EL (cell line): ENCODE data around the gene EFHB.
"Not testable (repeated sequence)": the region's sequence is repeated elsewhere in the genome, so short reads cannot be mapped to it uniquely, and the experiment has no call there.

Experiments
- DNase-seq: peaks from one replicate; pipeline ENCODE4 v3.0.0-alpha.2; 2016

Gene EFHB

GRCh38 chr3:19920401-19921080, 13.5 kb downstream of the EFHB start:
- no peak for DNase-seq

GRCh38 chr3:19917167-19917566, 16.9 kb downstream of the EFHB start:
- DNase-seq, result no peak

- no peak for DNase-seq
These were observed 22.6 kb downstream of the EFHB start for GRCh38 chr3:19911452-19911851.

- DNase-seq, result no peak
These were observed 26.5 kb downstream of the EFHB start for GRCh38 chr3:19907523-19907922.

GRCh38 chr3:19903649-19904048, 30.4 kb downstream of the EFHB start:
- no peak for DNase-seq

GRCh38 chr3:19901918-19902317, 32.1 kb downstream of the EFHB start:
- peak; percentile 2 for DNase-seq

GRCh38 chr3:19901337-19901736, 32.7 kb downstream of the EFHB start:
- DNase-seq, result peak; percentile 7

GRCh38 chr3:19899833-19900232, 34.2 kb downstream of the EFHB start:
- not testable (repeated sequence) for DNase-seq

- no peak for DNase-seq
These were observed 34.8 kb downstream of the EFHB start for GRCh38 chr3:19899264-19899663.

GRCh38 chr3:19898721-19899120, 35.3 kb downstream of the EFHB start:
- DNase-seq, result peak; percentile 72

- DNase-seq, result peak; percentile 62
These were observed 42.3 kb downstream of the EFHB start for GRCh38 chr3:19891740-19892139.

GRCh38 chr3:19888428-19889152, 45.4 kb downstream of the EFHB start:
- peak; percentile 26 for DNase-seq

GRCh38 chr3:19887122-19887521, 46.9 kb downstream of the EFHB start:
- DNase-seq, result not testable (repeated sequence)

- no peak for DNase-seq
These were observed 47.6 kb downstream of the EFHB start for GRCh38 chr3:19886404-19886803.

GRCh38 chr3:19885468-19885867, 48.5 kb downstream of the EFHB start:
- DNase-seq, result peak; percentile 56

GRCh38 chr3:19881852-19882251, 52.2 kb downstream of the EFHB start:
- DNase-seq, result no peak

- DNase-seq, result no peak
These were observed 53.0 kb downstream of the EFHB start for GRCh38 chr3:19881036-19881435.

GRCh38 chr3:19877656-19878055, 56.4 kb downstream of the EFHB start:
- DNase-seq, result no peak

- DNase-seq, result peak; percentile 51
These were observed 67.2 kb downstream of the EFHB start for GRCh38 chr3:19866751-19867347.

- DNase-seq, result not testable (repeated sequence)
These were observed 78.7 kb downstream of the EFHB start for GRCh38 chr3:19855318-19855717.

- not testable (repeated sequence) for DNase-seq
These were observed 87.4 kb downstream of the EFHB start for GRCh38 chr3:19846609-19847008.
